Keratinocyte (primary cell): ENCODE results near the gene PLEKHF1. TPM values are rescaled to one million over a fixed set of nuclear protein-coding genes. Genes with fewer than 3 reads are reported as not detected.

Experiments
- DNase-seq: peaks from one replicate; pipeline ENCODE4 v3.0.0-alpha.2; 2011; ENCODE audit warnings: low read depth, missing footprints, low spot score
- FAIRE-seq: peaks from 2 replicates; lab custom pipeline; 2011; peaks lifted over from hg19 to GRCh38; lab: Jason Lieb, UNC
- H2AFZ ChIP-seq: 2 replicates; pipeline ENCODE4 v1.6.0; 2012; ENCODE audit warnings: low read length, control low read depth, inconsistent platforms; ENCODE audit not compliant: control insufficient read depth
- H3K27ac ChIP-seq: 2 replicates; pipeline ENCODE4 v1.5.1; 2011; ENCODE audit warnings: low read length; ENCODE audit not compliant: control insufficient read depth, insufficient read depth
- H3K27me3 ChIP-seq: 3 replicates; pipeline ENCODE4 v1.6.0; 2011; ENCODE audit warnings: low read length; ENCODE audit not compliant: control insufficient read depth, insufficient read depth; ENCODE audit errors: extremely low read depth
- H3K36me3 ChIP-seq, 2 experiments: 2 replicates in 1 of 2; 3 replicates in 1 of 2; pipeline ENCODE4 v1.5.1; 2011; ENCODE audit warnings: low read length in 2 of 2, mild to moderate bottlenecking in 1 of 2; ENCODE audit not compliant: control insufficient read depth in 2 of 2, insufficient read depth in 2 of 2; ENCODE audit errors: extremely low read depth in 1 of 2
- H3K4me1 ChIP-seq: 3 replicates; pipeline ENCODE4 v1.5.1; 2011; ENCODE audit warnings: low read length; ENCODE audit not compliant: control insufficient read depth, insufficient read depth; ENCODE audit errors: extremely low read depth
- H3K4me2 ChIP-seq: 3 replicates; pipeline ENCODE4 v1.6.0; 2011; ENCODE audit warnings: low read depth, low read length; ENCODE audit not compliant: control insufficient read depth, insufficient read depth; ENCODE audit errors: extremely low read depth
- H3K4me3 ChIP-seq, 3 experiments: fragments of 200-600 bp in 1 of 3; sonication (generic) in 1 of 3; 2 replicates in 2 of 3; 3 replicates in 1 of 3; pipeline ENCODE4 v1.5.1; 2011 to 2016; ENCODE audit warnings: low read length in 3 of 3, mild to moderate bottlenecking in 3 of 3, control low read depth in 2 of 3, inconsistent platforms in 1 of 3, low read depth in 1 of 3, mixed read lengths in 1 of 3, mixed run types in 1 of 3, moderate library complexity in 1 of 3; ENCODE audit not compliant: control insufficient read depth in 2 of 3, insufficient read depth in 2 of 3; ENCODE audit errors: extremely low read depth in 1 of 3
- H3K79me2 ChIP-seq: 2 replicates; pipeline ENCODE4 v1.6.0; 2012; ENCODE audit warnings: low read length; ENCODE audit not compliant: control insufficient read depth, insufficient read depth
- H3K9ac ChIP-seq: 3 replicates; pipeline ENCODE4 v1.6.0; 2011; ENCODE audit warnings: low read length; ENCODE audit not compliant: control insufficient read depth, insufficient read depth; ENCODE audit errors: extremely low read depth
- H3K9me1 ChIP-seq: 3 replicates; pipeline ENCODE4 v1.6.0; 2011; ENCODE audit warnings: low read length; ENCODE audit not compliant: control insufficient read depth, insufficient read depth; ENCODE audit errors: extremely low read depth
- H3K9me3 ChIP-seq: 2 replicates; pipeline ENCODE4 v1.5.1; 2012; ENCODE audit warnings: low read depth, low read length; ENCODE audit not compliant: control insufficient read depth
- H4K20me1 ChIP-seq: 3 replicates; pipeline ENCODE4 v1.6.0; 2011; ENCODE audit warnings: low read length; ENCODE audit not compliant: control insufficient read depth, insufficient read depth; ENCODE audit errors: extremely low read depth
- EZH2 ChIP-seq: IDR thresholded peaks from one replicate; pipeline ENCODE4 v1.6.1; 2012; ENCODE audit warnings: inconsistent platforms, mild to moderate bottlenecking, low read length, moderate library complexity
- dilution Hi-C: fragments of 300-500 bp; cut with MboI; formaldehyde crosslinking; loops from one replicate; pipeline ENCODE4 v1.7.0; 2020; ENCODE audit warnings: low sequenced_read_pairs; ENCODE audit not compliant: extremely low pct_ligation_motif_present
- polyA plus RNA-seq, 5 experiments: library from polyadenylated mRNA; depleted of rRNA in 3 of 5; stranded (reverse) in 3 of 5; stranded (forward) in 1 of 5; unstranded in 1 of 5; fragments of >200 nt; gene quantifications; 1 replicate in 1 of 5; 2 replicates in 3 of 5; 3 replicates in 1 of 5; pipeline versions ENCODE4 v1.2.1 to v1.2.3, GENCODE V29; 2011 to 2012; ENCODE audit warnings: missing spikeins in 2 of 5, low read depth in 1 of 5, low replicate concordance in 1 of 5
- TF ChIP-seq, protein P1 (sequence below), 3 experiments: IDR thresholded peaks in 1 of 3; conservative IDR thresholded peaks in 1 of 3; optimal IDR thresholded peaks in 1 of 3; 2 replicates in 2 of 3; 3 replicates in 1 of 3; pipeline versions ENCODE3 to v1.5.1; 2011; ENCODE audit warnings: low read length in 3 of 3, mild to moderate bottlenecking in 3 of 3, moderate library complexity in 2 of 3, control low read depth in 1 of 3, inconsistent platforms in 1 of 3; ENCODE audit not compliant: insufficient read depth in 2 of 3; ENCODE audit errors: extremely low read depth in 1 of 3

Gene PLEKHF1
- polyA plus RNA-seq, 1 donor (not counting 4 experiments of a cell fraction or from before 2014, with no cell fraction given) = 9.4 TPM

DNA sequence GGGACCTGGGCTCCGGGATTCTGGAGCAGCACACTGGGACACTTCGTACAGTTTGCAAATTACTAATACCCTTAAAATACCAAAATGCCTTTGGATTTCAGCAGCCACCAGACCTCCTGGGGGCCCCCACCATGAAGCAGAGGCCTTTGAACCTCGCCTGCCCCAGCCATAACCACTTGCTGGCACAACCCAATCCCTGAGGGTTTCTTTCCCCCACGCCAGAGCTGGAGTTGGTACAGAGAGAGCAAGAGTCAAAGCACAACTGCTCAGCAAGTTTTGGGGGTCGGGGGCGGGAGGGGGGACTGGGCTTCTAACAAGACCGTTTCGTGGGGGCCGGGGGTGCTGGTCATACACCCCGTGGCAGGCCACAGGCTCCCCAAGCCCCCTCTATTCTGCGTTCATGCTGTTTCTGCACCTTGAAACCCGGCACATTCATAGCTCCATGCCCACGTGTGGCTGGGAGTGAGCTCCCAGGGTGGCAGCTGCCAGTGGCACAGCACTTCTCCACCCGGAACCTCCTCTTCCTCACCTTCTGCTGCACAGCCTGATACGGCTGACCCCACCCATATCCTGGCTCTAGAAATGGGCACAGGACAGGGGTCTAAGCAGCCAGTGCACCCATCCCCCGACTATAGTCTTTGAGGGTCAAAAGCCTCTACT is 17.1 kb downstream of the PLEKHF1 start:
- Histone ChIP-seq H3K4me1 (peaks cover 4% of the 10 kb centered on the region), H3K4me2 (no peak overlapping the region), H4K20me1 (no peaks in the 10 kb centered on the region), H3K4me3 (no peak overlapping the region), H3K36me3 (peaks cover 0 to 6% of the 10 kb centered on the region in 2 experiments), H3K9me3 (no peaks in the 10 kb centered on the region), H3K79me2 (no peaks in the 10 kb centered on the region), H3K27me3 (no peaks in the 10 kb centered on the region), H2AFZ (no peak overlapping the region), H3K9me1 (no peaks in the 10 kb centered on the region), H3K27ac (no peak overlapping the region), H3K9ac (no peak overlapping the region)
- no peak for TF ChIP-seq EZH2
- TF ChIP-seq, protein P1, sequence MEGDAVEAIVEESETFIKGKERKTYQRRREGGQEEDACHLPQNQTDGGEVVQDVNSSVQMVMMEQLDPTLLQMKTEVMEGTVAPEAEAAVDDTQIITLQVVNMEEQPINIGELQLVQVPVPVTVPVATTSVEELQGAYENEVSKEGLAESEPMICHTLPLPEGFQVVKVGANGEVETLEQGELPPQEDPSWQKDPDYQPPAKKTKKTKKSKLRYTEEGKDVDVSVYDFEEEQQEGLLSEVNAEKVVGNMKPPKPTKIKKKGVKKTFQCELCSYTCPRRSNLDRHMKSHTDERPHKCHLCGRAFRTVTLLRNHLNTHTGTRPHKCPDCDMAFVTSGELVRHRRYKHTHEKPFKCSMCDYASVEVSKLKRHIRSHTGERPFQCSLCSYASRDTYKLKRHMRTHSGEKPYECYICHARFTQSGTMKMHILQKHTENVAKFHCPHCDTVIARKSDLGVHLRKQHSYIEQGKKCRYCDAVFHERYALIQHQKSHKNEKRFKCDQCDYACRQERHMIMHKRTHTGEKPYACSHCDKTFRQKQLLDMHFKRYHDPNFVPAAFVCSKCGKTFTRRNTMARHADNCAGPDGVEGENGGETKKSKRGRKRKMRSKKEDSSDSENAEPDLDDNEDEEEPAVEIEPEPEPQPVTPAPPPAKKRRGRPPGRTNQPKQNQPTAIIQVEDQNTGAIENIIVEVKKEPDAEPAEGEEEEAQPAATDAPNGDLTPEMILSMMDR (optimal IDR thresholded peaks at IDR 0.05 in 1 of 3, IDR thresholded peaks at IDR 0.05 in 1 of 3, conservative IDR thresholded peaks at IDR 0.05 in 1 of 3; ENCODE audit: extremely low read depth in 1 of 3, insufficient read depth in 2 of 3, low read length in 3 of 3) = no peak
- no peak for DNase-seq
- dilution Hi-C loops = no loop called here
- FAIRE-seq = no peak

DNA sequence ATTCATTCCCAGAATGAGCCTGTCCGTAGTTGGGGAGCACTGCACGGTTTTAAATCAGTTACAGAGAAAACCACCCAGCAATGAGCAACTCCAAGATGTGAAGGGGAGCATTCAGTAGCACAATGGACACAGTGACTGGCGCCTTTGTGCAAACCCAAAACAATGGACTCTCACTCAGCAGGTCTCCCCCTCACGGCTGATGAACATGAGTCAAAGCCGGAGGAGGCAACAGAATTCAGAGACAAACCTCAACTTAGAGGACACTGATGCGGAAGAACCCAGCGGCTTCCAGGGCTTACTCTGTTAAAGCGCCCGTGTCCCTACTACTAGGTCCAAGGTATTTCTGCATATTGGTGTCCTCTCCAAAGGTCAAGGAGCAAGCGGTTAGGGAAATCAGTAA is 17.7 kb downstream of the PLEKHF1 start:
- no peaks in the 10 kb centered on the region for H3K9me3 ChIP-seq
- no peak overlapping the region for H3K9ac ChIP-seq
- no peaks in the 10 kb centered on the region for H3K27me3 ChIP-seq
- FAIRE-seq = no peak
- no peak overlapping the region for H2AFZ ChIP-seq
- DNase-seq = no peak
- no peaks in the 10 kb centered on the region for H3K9me1 ChIP-seq
- H3K36me3 ChIP-seq = peaks cover 0 to 4% of the 10 kb centered on the region in 2 experiments
- H4K20me1 ChIP-seq = no peaks in the 10 kb centered on the region
- no peaks in the 10 kb centered on the region for H3K79me2 ChIP-seq
- no peak overlapping the region for H3K4me3 ChIP-seq
- peaks cover 5% of the 10 kb centered on the region for H3K4me1 ChIP-seq
- no peak for TF ChIP-seq EZH2
- TF ChIP-seq, protein P1 (optimal IDR thresholded peaks at IDR 0.05 in 1 of 3, IDR thresholded peaks at IDR 0.05 in 1 of 3, conservative IDR thresholded peaks at IDR 0.05 in 1 of 3; ENCODE audit: extremely low read depth in 1 of 3, insufficient read depth in 2 of 3, low read length in 3 of 3) = no peak
- no peak overlapping the region for H3K4me2 ChIP-seq
- dilution Hi-C loops = no loop called here
- H3K27ac ChIP-seq = no peak overlapping the region
